Heart left ventricle (tissue), 16 donors: ENCODE results near the gene BET1L. TPM values are rescaled to one million over a fixed set of nuclear protein-coding genes. Genes with fewer than 3 reads are reported as not detected.

Source experiments
- ATAC-seq, 4 donors: fragments of 200-7000 bp; cut with Tn5 transposase; one replicate each; pipeline ENCODE4 v1.9.1; 2020 to 2022; ENCODE audit warnings: moderate library complexity in 4 of 4, mild to moderate bottlenecking in 3 of 4, moderate number of reproducible peaks in 1 of 4
- DNase-seq, 5 donors: peaks; one replicate each; pipeline ENCODE4 v3.0.0-alpha.2; 2020
- H3K27ac ChIP-seq, 12 donors: fragments of 200-600 bp; sonication (generic) in 4 of 12; one replicate each; pipeline versions ENCODE4 v1.5.0 to v1.8.0; 2016 to 2022; ENCODE audit warnings: mild to moderate bottlenecking in 2 of 12
- H3K27me3 ChIP-seq, 9 donors: fragments of 200-600 bp; sonication (generic) in 2 of 9; one replicate each; pipeline versions ENCODE4 v1.5.1 to v1.8.0; 2016 to 2022; ENCODE audit warnings: mild to moderate bottlenecking in 3 of 9
- H3K36me3 ChIP-seq, 9 donors: fragments of 200-600 bp; sonication (generic) in 2 of 9; one replicate each; pipeline versions ENCODE4 v1.5.0 to v1.8.0; 2018 to 2022; ENCODE audit warnings: mild to moderate bottlenecking in 2 of 9
- H3K4me1 ChIP-seq, 12 donors: fragments of 200-600 bp; sonication (generic) in 4 of 12; one replicate each; pipeline versions ENCODE4 v1.5.0 to v1.8.0; 2016 to 2022; ENCODE audit warnings: mild to moderate bottlenecking in 3 of 12
- H3K4me3 ChIP-seq, 12 donors: fragments of 200-600 bp; sonication (generic) in 4 of 12; one replicate each; pipeline versions ENCODE4 v1.5.0 to v1.8.0; 2017 to 2022; ENCODE audit warnings: mild to moderate bottlenecking in 9 of 12, moderate library complexity in 4 of 12
- H3K9me3 ChIP-seq, 12 donors: fragments of 200-600 bp; sonication (generic) in 4 of 12; one replicate each; pipeline versions ENCODE4 v1.5.0 to v1.8.0; 2016 to 2022; ENCODE audit warnings: mild to moderate bottlenecking in 1 of 12
- CTCF ChIP-seq, 12 donors: fragments of 200-600 bp; sonication (generic) in 4 of 12; IDR thresholded peaks; one replicate each; pipeline versions ENCODE4 v1.5.0 to v1.8.0; 2018 to 2022; ENCODE audit warnings: antibody characterized with exemption in 12 of 12, mild to moderate bottlenecking in 5 of 12
- POLR2A ChIP-seq, 2 donors: fragments of 450-650 bp; IDR thresholded peaks; one replicate each; pipeline ENCODE4 v1.6.1; 2017; ENCODE audit warnings: antibody characterized with exemption in 2 of 2, mild to moderate bottlenecking in 2 of 2, moderate library complexity in 2 of 2
- WGBS, 4 donors: extraction: QIAGEN DNeasy Blood & Tissue Kit in 2 of 4; methylation state at CpG; one replicate each; pipeline versions ENCODE4 v1.1.5 to v1.1.7; 2013 to 2018; 5-methylcytosine and 5-hydroxymethylcytosine counted together
- intact Hi-C, 10 donors: fragments of 100-400 bp; cut with DNase I; formaldehyde crosslinking; loops; one replicate each; pipeline versions ENCODE4 v1.11.1 to v1.14.2; 2022
- polyA plus RNA-seq, 2 donors: library from polyadenylated mRNA; stranded (reverse); fragments of 200-250 nt; gene quantifications; one replicate each; pipeline ENCODE4 v1.2.3, GENCODE V29; 2013
- total RNA-seq, 9 donors: library from RNA; depleted of rRNA in 2 of 9; stranded (reverse); fragments of >200 nt in 2 of 9; fragmentation: NEBNext Ultra II Directional in 3 of 9; extraction: Animal tissue kit (Norgen Biotek cat#: 25700) in 3 of 9; gene quantifications; one replicate each; pipeline versions ENCODE4 v1.1.0 to v1.2.4, GENCODE V29; 2016 to 2023
- donor health status: ischemic (EF 13 %, LVEDD 7.1; RV severe dilation, severe dysfunction).
- donor health status: healthy with polysubstance abuse.
- donor health status: DM: no; HTN: yes; CAD: no.
- donor health status: DM: no; HTN: no; CAD: no.
- donor health status: ischemic (EF 25% LVEDD 6.9; RV normal size, moderate dysfunction).
- donor health status: ischemic (EF 25% LVEDD 5.7; RV mildly dilated, moderate dysfunction).
- donor health status: healthy.
- donor health status: DM: yes; HTN: yes; CAD: no.
- donor health status: ischemic (EF 35%, LVEDD 5.7; RV mildly dilated, moderate dysfunction).
- donor health status: nonischemic (EF 11% LVEDD 7.7; RV severe dilation, severe dysfunction).
- donor health status: DM: yes; HTN: yes; CAD: no.
- donor health status: PGD.
- donor health status: ischemic (EF 29% LVEDD 5.4; RV normal size, mild dysfunction).
- donor health status: nonischemic (EF 23%, LVEDD 6.1; RV moderate dilation, normal function).

Gene BET1L
- total and polyA plus RNA-seq, 11 donors, result 12.9 to 32.2 (median 20.9) TPM

DNA sequence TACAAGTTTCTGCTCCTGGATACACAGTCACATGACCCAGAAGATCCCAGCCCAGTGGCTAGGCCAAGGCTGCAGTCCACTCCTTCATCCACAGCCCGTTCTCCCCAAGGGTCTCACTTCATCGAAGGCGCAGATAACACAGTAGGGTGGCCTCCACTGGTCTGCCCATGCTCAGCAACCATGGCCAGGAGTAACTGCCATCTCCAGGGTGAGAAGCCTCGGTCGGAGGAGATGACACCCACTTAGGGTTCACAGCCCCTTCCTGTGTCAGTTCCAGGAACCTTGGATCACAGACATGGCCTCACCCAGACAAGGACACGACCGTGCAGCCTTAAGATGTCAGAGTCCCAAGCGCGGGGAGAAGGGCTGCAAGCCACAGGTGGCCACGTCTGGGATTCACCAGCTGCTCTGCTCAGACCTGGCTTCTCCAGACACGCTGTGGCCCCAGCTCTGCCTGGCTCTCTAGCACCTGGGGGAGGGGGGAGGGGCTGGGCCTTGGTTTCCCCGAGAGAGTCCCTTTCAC lies 2.6 kb downstream of the BET1L start:
- H3K4me3 ChIP-seq, result no peak overlapping the region
- H3K27ac ChIP-seq, result no peak overlapping the region
- ATAC-seq (no peak), DNase-seq (no peak)
- WGBS, 4 donors, result 81 to 88% (median 85%) methylated on average over 5 to 12 of the region's 12 CpGs
- no peaks in the 10 kb centered on the region for H3K27me3 ChIP-seq
- intact Hi-C loops, result loop anchor here in 9 of 10 donors (5.0 to 10.0 kb wide), 11 partner anchors 90 to 310 kb away; partner anchors contain the start of genes PTDSS2 (in 3 of the 9), RNH1 (in 3 of the 9), B4GALNT4 (in 2 of the 9) and IFITM2 (in 2 of the 9)
- no peak for TF ChIP-seq CTCF (IDR thresholded peaks at IDR 0.05)
- TF ChIP-seq POLR2A (IDR thresholded peaks at IDR 0.05), result no peak
- peaks cover 0 to 57% (median 47%) of the 10 kb centered on the region in 9 donors for H3K36me3 ChIP-seq
- H3K4me1 ChIP-seq, result peaks cover 12 to 58% (median 24%) of the 10 kb centered on the region in 12 donors
- no peaks in the 10 kb centered on the region for H3K9me3 ChIP-seq

DNA sequence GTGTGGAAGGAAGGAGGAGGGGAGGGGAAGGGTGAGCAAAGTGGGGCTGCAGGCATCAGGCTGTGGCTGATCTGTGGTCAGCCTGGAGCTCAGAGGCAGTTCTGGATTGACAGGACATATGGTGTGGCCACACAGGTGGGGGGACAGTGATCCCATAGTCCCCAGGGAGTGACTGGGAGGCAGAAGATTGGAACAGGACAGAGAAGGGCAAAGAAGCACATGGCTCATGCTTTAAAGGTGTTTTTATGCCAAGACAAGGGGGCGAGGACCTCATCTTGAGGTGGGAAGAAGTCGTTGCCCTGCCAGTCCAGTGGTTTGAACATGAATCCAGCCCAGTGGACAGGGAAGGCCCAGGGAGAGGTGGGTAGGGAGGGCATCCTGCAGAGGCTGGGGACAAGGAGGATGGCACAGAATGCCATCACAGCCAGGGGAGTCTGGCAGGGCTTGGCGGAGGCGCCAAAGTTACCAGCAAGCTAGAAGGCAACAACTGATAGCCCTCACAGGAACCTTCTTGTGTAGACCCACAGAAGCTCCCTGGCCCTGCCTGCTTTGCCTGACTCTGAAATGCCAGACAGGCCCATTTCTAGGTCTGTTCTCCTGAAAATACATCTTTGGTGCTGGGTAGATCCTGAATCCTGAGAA lies 3.1 kb downstream of the BET1L start:
- no peaks in the 10 kb centered on the region for H3K27me3 ChIP-seq
- peaks cover 0 to 56% (median 43%) of the 10 kb centered on the region in 9 donors for H3K36me3 ChIP-seq
- ATAC-seq (no peak), DNase-seq (no peak)
- no peak overlapping the region for H3K4me3 ChIP-seq
- WGBS, 4 donors, result 90 to 98% (median 94%) methylated on average over 4 of the region's 4 CpGs
- TF ChIP-seq POLR2A (IDR thresholded peaks at IDR 0.05), result no peak
- TF ChIP-seq CTCF (IDR thresholded peaks at IDR 0.05), result no peak
- H3K9me3 ChIP-seq, result no peaks in the 10 kb centered on the region
- no peak overlapping the region for H3K27ac ChIP-seq
- H3K4me1 ChIP-seq, result peaks cover 6 to 53% (median 19%) of the 10 kb centered on the region in 12 donors
- intact Hi-C loops, result loop anchor here in 5 of 10 donors (5.0 to 10.0 kb wide), 6 partner anchors 91 to 311 kb away; partner anchors contain the start of genes B4GALNT4 (in 2 of the 5), IFITM5 (in 1 of the 5), PTDSS2 (in 1 of the 5) and RNH1 (in 1 of the 5)

DNA sequence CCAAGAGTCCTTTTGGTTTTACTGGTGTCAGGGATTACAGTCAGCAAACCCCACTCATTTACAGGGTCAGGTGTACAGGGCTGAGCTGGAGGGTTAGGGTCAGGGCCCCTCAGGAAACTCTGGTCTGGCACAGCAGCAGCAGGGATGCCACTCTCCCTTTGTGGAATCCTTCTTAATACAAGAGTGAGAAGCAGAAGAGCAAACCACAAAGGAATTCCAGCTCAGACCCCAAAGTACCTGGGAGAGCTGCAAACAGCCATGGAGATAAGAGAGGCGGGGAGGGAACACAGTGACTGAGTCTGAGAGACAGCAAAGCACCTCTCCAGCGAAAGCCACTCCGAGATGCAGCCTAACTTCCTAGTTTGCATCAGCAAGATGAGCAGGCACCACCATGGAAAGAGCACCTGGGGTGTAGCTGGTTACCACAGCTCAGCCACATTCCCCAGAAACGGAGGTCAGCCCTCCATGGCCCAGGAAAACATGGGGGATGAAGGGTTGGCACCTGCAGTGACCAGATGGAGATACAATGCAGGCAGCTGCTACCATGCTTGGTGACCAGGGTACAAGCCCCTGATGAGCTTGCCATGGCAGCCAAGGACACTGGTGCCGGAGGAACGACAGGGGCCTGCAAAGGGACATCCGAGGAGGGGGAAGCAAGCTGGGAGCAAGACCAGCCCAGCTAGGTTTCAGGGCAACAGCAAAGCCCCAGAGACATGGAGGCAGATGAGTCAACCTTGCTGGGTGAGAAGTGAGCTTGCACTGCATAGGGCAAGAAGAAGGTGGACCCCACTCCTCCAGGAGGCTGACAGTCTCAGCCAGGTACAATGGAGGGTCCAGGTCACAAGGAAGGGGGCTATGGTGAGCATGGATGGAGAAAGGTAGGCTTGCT lies 3.9 kb downstream of the BET1L start:
- intact Hi-C loops, result loop anchor here in 5 of 10 donors (5.0 to 10.0 kb wide), 6 partner anchors 92 to 312 kb away; partner anchors contain the start of genes B4GALNT4 (in 2 of the 5), IFITM5 (in 1 of the 5), PTDSS2 (in 1 of the 5) and RNH1 (in 1 of the 5)
- no peak for TF ChIP-seq POLR2A (IDR thresholded peaks at IDR 0.05)
- no peak for TF ChIP-seq CTCF (IDR thresholded peaks at IDR 0.05)
- H3K27me3 ChIP-seq, result no peaks in the 10 kb centered on the region
- WGBS, 4 donors, result 83 to 90% (median 88%) methylated on average over 4 to 7 of the region's 7 CpGs
- no peak overlapping the region for H3K27ac ChIP-seq
- peaks cover 5 to 52% (median 18%) of the 10 kb centered on the region in 12 donors for H3K4me1 ChIP-seq
- no peak for DNase-seq
- no peaks in the 10 kb centered on the region for H3K9me3 ChIP-seq
- no peak overlapping the region for H3K4me3 ChIP-seq
- peaks cover 0 to 56% (median 43%) of the 10 kb centered on the region in 9 donors for H3K36me3 ChIP-seq
- ATAC-seq, result no peak
